ENCODE results near the gene HMCN2. TPM values are rescaled to one million over a fixed set of nuclear protein-coding genes. Genes with fewer than 3 reads are reported as not detected.

HMCN2 gene
- total RNA-seq, 2 donors from 2014 or later: 2.9 to 5.5 TPM

GRCh38 chr9:130462685-130463540, 197.4 kb downstream of the HMCN2 start:
- intact Hi-C loops (cut with DNase I): no loop called here
- Histone ChIP-seq H3K4me1 (replicated peaks) (no peaks in the 10 kb centered on the region), H3K27ac (no peak overlapping the region), H3K36me3 (no peaks in the 10 kb centered on the region), H3K27me3 (replicated peaks; ENCODE audit: insufficient read depth) (no peaks in the 10 kb centered on the region), H3K9me3 (no peaks in the 10 kb centered on the region), H3K4me3 (no peak overlapping the region)
- TF ChIP-seq POLR2A (IDR thresholded peaks at IDR 0.05) (no peak), CTCF (IDR thresholded peaks at IDR 0.05) (no peak), POLR2AphosphoS5 (IDR thresholded peaks at IDR 0.05) (no peak)
- no peak for DNase-seq (ENCODE audit: low spot score)
- WGBS: 83% methylated on average over 26 of the region's 27 CpGs

- TF ChIP-seq CTCF (IDR thresholded peaks at IDR 0.05) (no peak), POLR2AphosphoS5 (IDR thresholded peaks at IDR 0.05) (no peak), POLR2A (IDR thresholded peaks at IDR 0.05) (no peak)
- no peaks in the 10 kb centered on the region for H3K4me1 ChIP-seq (replicated peaks)
- 88% methylated on average over 22 of the region's 22 CpGs for WGBS
- no peaks in the 10 kb centered on the region for H3K9me3 ChIP-seq
- no peak overlapping the region for H3K27ac ChIP-seq
- H3K36me3 ChIP-seq: no peaks in the 10 kb centered on the region
- intact Hi-C loops (cut with DNase I): no loop called here
- DNase-seq (ENCODE audit: low spot score): no peak
- H3K27me3 ChIP-seq (replicated peaks; ENCODE audit: insufficient read depth): no peaks in the 10 kb centered on the region
- no peak overlapping the region for H3K4me3 ChIP-seq
Measured at GRCh38 chr9:130463763-130464745, 198.5 kb downstream of the HMCN2 start.

- Histone ChIP-seq H3K27ac (no peak overlapping the region), H3K4me1 (replicated peaks) (no peaks in the 10 kb centered on the region), H3K27me3 (replicated peaks; ENCODE audit: insufficient read depth) (no peaks in the 10 kb centered on the region), H3K9me3 (no peaks in the 10 kb centered on the region), H3K4me3 (no peak overlapping the region), H3K36me3 (peaks cover 0 to 5% of the 10 kb centered on the region in 2 donors)
- WGBS: 90% methylated on average over 15 of the region's 16 CpGs
- DNase-seq (ENCODE audit: low spot score): no peak
- intact Hi-C loops (cut with DNase I): no loop called here
- TF ChIP-seq CTCF (IDR thresholded peaks at IDR 0.05) (no peak), POLR2AphosphoS5 (IDR thresholded peaks at IDR 0.05) (no peak), POLR2A (IDR thresholded peaks at IDR 0.05) (no peak)
Measured at GRCh38 chr9:130465383-130466096, 200.0 kb downstream of the HMCN2 start.

GRCh38 chr9:130466537-130467217, 201.1 kb downstream of the HMCN2 start:
- no peak for DNase-seq (ENCODE audit: low spot score)
- intact Hi-C loops (cut with DNase I): no loop called here
- H3K4me1 ChIP-seq (replicated peaks): no peaks in the 10 kb centered on the region

More at GRCh38 chr9:130466537-130467217, 201.1 kb downstream of the HMCN2 start:
- H3K4me3 ChIP-seq: no peak overlapping the region
- no peak for TF ChIP-seq POLR2A (IDR thresholded peaks at IDR 0.05)
- no peak for TF ChIP-seq CTCF (IDR thresholded peaks at IDR 0.05)
- TF ChIP-seq POLR2AphosphoS5 (IDR thresholded peaks at IDR 0.05): no peak
- peaks cover 0 to 6% of the 10 kb centered on the region in 2 donors for H3K36me3 ChIP-seq
- H3K27ac ChIP-seq: no peak overlapping the region
- no peaks in the 10 kb centered on the region for H3K27me3 ChIP-seq (replicated peaks; ENCODE audit: insufficient read depth)
- 77% methylated on average over 20 of the region's 20 CpGs for WGBS
- H3K9me3 ChIP-seq: no peaks in the 10 kb centered on the region

All from prostate gland (tissue), 2 donors.